H1 (cell line): ENCODE results near the gene P2RY8. TPM values are rescaled to one million over a fixed set of nuclear protein-coding genes. Genes with fewer than 3 reads are reported as not detected.

ENCODE experiments used
- ASH2L ChIP-seq: fragments of 200-600, 300-600 bp; sonication (generic); IDR thresholded peaks from one replicate; pipeline ENCODE4 v1.7.1; 2017; ENCODE audit warnings: low read length
- BCL11A ChIP-seq, 2 experiments: IDR thresholded peaks; one replicate each; pipeline ENCODE4 v1.6.1; 2011; ENCODE audit warnings: low read depth in 2 of 2, low read length in 2 of 2, mild to moderate bottlenecking in 2 of 2
- EGR1 ChIP-seq: IDR thresholded peaks from 2 replicates; pipeline ENCODE4 v1.6.1; 2011; ENCODE audit warnings: low read depth, low read length, borderline replicate concordance
- SP1 ChIP-seq: IDR thresholded peaks from 2 replicates; pipeline ENCODE4 v1.6.1; 2011; ENCODE audit warnings: low read depth, low read length
- TAF1 ChIP-seq: IDR thresholded peaks from 2 replicates; pipeline ENCODE4 v1.6.1; 2011; ENCODE audit warnings: mild to moderate bottlenecking, low read depth, low read length
- polyA plus RNA-seq, 7 experiments: library from polyadenylated mRNA; depleted of rRNA in 3 of 7; stranded (reverse) in 5 of 7; unstranded in 2 of 7; fragments of >200 nt in 5 of 7; fragments of 200-250 nt in 2 of 7; gene quantifications; 1 replicate in 5 of 7; 2 replicates in 1 of 7; 4 replicates in 1 of 7; pipeline versions ENCODE4 v1.2.1 to v1.2.3, GENCODE V29; 2011 to 2013; ENCODE audit warnings: missing spikeins in 2 of 7, mixed read lengths in 2 of 7
- total RNA-seq: library from RNA; stranded (reverse); fragmentation: NEBNext Ultra II Directional; extraction: Animal tissue kit (Norgen Biotek cat#: 25700); gene quantifications from 2 replicates; pipeline ENCODE4 v1.2.1, GENCODE V29; 2021

The P2RY8 gene
- total and polyA plus RNA-seq, 2 of the 8 experiments (the other 6 are each of a cell fraction or from before 2014, with no cell fraction given): 0.09 to 0.15 TPM

DNA sequence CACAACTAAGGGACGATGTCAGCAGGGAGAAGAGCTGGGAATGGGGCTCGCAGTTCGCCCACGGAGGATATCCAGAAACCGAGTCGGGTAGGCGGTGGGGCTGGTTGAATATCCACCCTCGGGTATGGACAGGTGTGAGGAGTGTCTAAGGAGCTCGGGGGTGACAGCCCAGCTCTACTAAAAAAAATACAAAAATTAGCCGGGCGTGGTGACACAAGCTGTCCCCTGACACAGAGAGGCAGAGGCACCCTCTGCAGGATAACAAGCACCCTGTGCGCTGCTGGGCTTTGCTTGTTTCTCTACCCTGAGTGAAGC, 72.1 kb downstream of the P2RY8 start (continued):
- no peak for TF ChIP-seq TAF1
- no peak for TF ChIP-seq EGR1
- TF ChIP-seq ASH2L: no peak
- TF ChIP-seq BCL11A (IDR thresholded peaks at IDR 0.05; ENCODE audit: low read depth in 2 of 2, low read length in 2 of 2): no peak
- no peak for TF ChIP-seq SP1
